ENCODE measurements around the gene ANKRD11. TPM values are rescaled to one million over a fixed set of nuclear protein-coding genes. Genes with fewer than 3 reads are reported as not detected.
"Not testable (repeated sequence)": the region's sequence is repeated elsewhere in the genome, so short reads cannot be mapped to it uniquely, and the experiment has no call there.

The ANKRD11 gene
- polyA plus RNA-seq, 3 donors from 2014 or later, result 3.7 to 14.3 (median 8.5) TPM

GRCh38 chr16:89437251-89437987 lies 52.9 kb downstream of the ANKRD11 start:
- peaks cover 0 to 4% (median 0%) of the 10 kb centered on the region in 6 donors for H3K9me3 Mint-ChIP-seq
- no peaks in the 10 kb centered on the region for H3K36me3 Mint-ChIP-seq
- no peak for DNase-seq
- H3K4me1 Mint-ChIP-seq, result peaks cover 37 to 85% of the 10 kb centered on the region in 2 donors
- peak overlapping the region in 4 of 5 donors; percentile 36 to 54 (median 46) for H3K4me3 Mint-ChIP-seq
- H3K27me3 Mint-ChIP-seq (ENCODE audit: low read depth in 3 of 3), result peaks cover 14 to 25% (median 19%) of the 10 kb centered on the region in 3 donors
- H3K27ac Mint-ChIP-seq, result peak overlapping the region in 4 of 6 donors; percentile 54 to 79 (median 68)

GRCh38 chr16:89436366-89436765 lies 54.0 kb downstream of the ANKRD11 start:
- peak overlapping the region in 2 of 5 donors; percentile 16 to 86 for H3K4me3 Mint-ChIP-seq

GRCh38 chr16:89435059-89435458 lies 55.3 kb downstream of the ANKRD11 start:
- H3K27ac Mint-ChIP-seq, result peak overlapping the region; percentile 55 to 89 (median 80)
- not testable (repeated sequence) for DNase-seq, H3K36me3 Mint-ChIP-seq, H3K9me3 Mint-ChIP-seq
- peaks cover 13 to 63% of the 10 kb centered on the region in 2 donors for H3K4me1 Mint-ChIP-seq
- H3K4me3 Mint-ChIP-seq, result peak overlapping the region; percentile 77 to 86 (median 81)
- peaks cover 8 to 17% (median 8%) of the 10 kb centered on the region in 3 donors for H3K27me3 Mint-ChIP-seq (ENCODE audit: low read depth in 3 of 3)

More at GRCh38 chr16:89436366-89436765, 54.0 kb downstream of the ANKRD11 start:
- Mint-ChIP-seq H3K27ac (peak overlapping the region in 3 of 6 donors; percentile 9 to 88 (median 18)), H3K9me3 (peaks cover 0 to 4% (median 0%) of the 10 kb centered on the region in 6 donors), H3K36me3 (no peaks in the 10 kb centered on the region), H3K27me3 (ENCODE audit: low read depth in 3 of 3) (peaks cover 12 to 25% (median 13%) of the 10 kb centered on the region in 3 donors), H3K4me1 (peaks cover 26 to 76% of the 10 kb centered on the region in 2 donors)
- DNase-seq, result no peak

- peaks cover 0 to 4% (median 0%) of the 10 kb centered on the region in 6 donors for H3K9me3 Mint-ChIP-seq
- peaks cover 7 to 58% of the 10 kb centered on the region in 2 donors for H3K4me1 Mint-ChIP-seq
- peaks cover 8 to 14% (median 8%) of the 10 kb centered on the region in 3 donors for H3K27me3 Mint-ChIP-seq (ENCODE audit: low read depth in 3 of 3)
- no peak for DNase-seq
- peak overlapping the region in 5 of 6 donors; percentile 1 to 88 (median 45) for H3K27ac Mint-ChIP-seq
- H3K4me3 Mint-ChIP-seq, result peak overlapping the region; percentile 3 to 56 (median 46)
- H3K36me3 Mint-ChIP-seq, result peaks cover 0 to 4% (median 0%) of the 10 kb centered on the region in 3 donors
Observed at GRCh38 chr16:89434490-89434889, 55.9 kb downstream of the ANKRD11 start.

GRCh38 chr16:89433363-89433984 lies 56.9 kb downstream of the ANKRD11 start:
- H3K4me3 Mint-ChIP-seq, result peak overlapping the region in 1 of 5 donors; percentile 16
- H3K27ac Mint-ChIP-seq, result not testable (repeated sequence)
- H3K4me1 Mint-ChIP-seq, result peaks cover 0 to 47% of the 10 kb centered on the region in 2 donors

GRCh38 chr16:89431630-89432029 lies 58.7 kb downstream of the ANKRD11 start:
- peaks cover 0 to 5% (median 4%) of the 10 kb centered on the region in 3 donors for H3K36me3 Mint-ChIP-seq
- peaks cover 0 to 2% (median 0%) of the 10 kb centered on the region in 6 donors for H3K9me3 Mint-ChIP-seq
- no peak overlapping the region for H3K27ac Mint-ChIP-seq
- H3K27me3 Mint-ChIP-seq (ENCODE audit: low read depth in 3 of 3), result peaks cover 8 to 10% (median 8%) of the 10 kb centered on the region in 3 donors
- H3K4me1 Mint-ChIP-seq, result peaks cover 11 to 38% of the 10 kb centered on the region in 2 donors
- H3K4me3 Mint-ChIP-seq, result no peak overlapping the region
- no peak for DNase-seq

More at GRCh38 chr16:89433363-89433984, 56.9 kb downstream of the ANKRD11 start:
- not testable (repeated sequence) for H3K36me3 Mint-ChIP-seq, H3K9me3 Mint-ChIP-seq, DNase-seq
- H3K27me3 Mint-ChIP-seq (ENCODE audit: low read depth in 3 of 3), result peaks cover 8 to 12% (median 8%) of the 10 kb centered on the region in 3 donors

GRCh38 chr16:89431158-89431584 lies 59.2 kb downstream of the ANKRD11 start:
- Mint-ChIP-seq H3K27ac (no peak overlapping the region), H3K27me3 (ENCODE audit: low read depth in 3 of 3) (peaks cover 8 to 10% (median 8%) of the 10 kb centered on the region in 3 donors), H3K4me3 (no peak overlapping the region), H3K9me3 (peaks cover 0 to 2% (median 0%) of the 10 kb centered on the region in 6 donors), H3K36me3 (peaks cover 4 to 9% (median 4%) of the 10 kb centered on the region in 3 donors), H3K4me1 (peaks cover 16 to 39% of the 10 kb centered on the region in 2 donors)
- no peak for DNase-seq

GRCh38 chr16:89430436-89431157 lies 59.8 kb downstream of the ANKRD11 start:
- Mint-ChIP-seq H3K4me3 (peak overlapping the region in 2 of 5 donors; percentile 33 to 42), H3K4me1 (peaks cover 22 to 39% of the 10 kb centered on the region in 2 donors), H3K27me3 (ENCODE audit: low read depth in 3 of 3) (peaks cover 4 to 10% (median 7%) of the 10 kb centered on the region in 3 donors), H3K27ac (peak overlapping the region in 2 of 6 donors; percentile 20 to 59), H3K36me3 (peaks cover 4 to 9% (median 4%) of the 10 kb centered on the region in 3 donors), H3K9me3 (peaks cover 0 to under 1% (median 0%) of the 10 kb centered on the region in 6 donors)
- DNase-seq, result no peak

GRCh38 chr16:89428605-89429004 lies 61.8 kb downstream of the ANKRD11 start:
- Mint-ChIP-seq H3K36me3 (peaks cover 4 to 14% (median 13%) of the 10 kb centered on the region in 3 donors), H3K27me3 (ENCODE audit: low read depth in 3 of 3) (peaks cover 0 to 11% (median 5%) of the 10 kb centered on the region in 3 donors), H3K4me1 (peaks cover 39 to 42% of the 10 kb centered on the region in 2 donors)
- not testable (repeated sequence) for H3K9me3 Mint-ChIP-seq, H3K27ac Mint-ChIP-seq, H3K4me3 Mint-ChIP-seq, DNase-seq

- peak overlapping the region in 4 of 6 donors; percentile 1 to 71 (median 32) for H3K27ac Mint-ChIP-seq
- DNase-seq, result no peak
- peaks cover 54 to 58% of the 10 kb centered on the region in 2 donors for H3K4me1 Mint-ChIP-seq
- peaks cover 3 to 21% (median 12%) of the 10 kb centered on the region in 3 donors for H3K27me3 Mint-ChIP-seq (ENCODE audit: low read depth in 3 of 3)
- H3K4me3 Mint-ChIP-seq, result peak overlapping the region in 2 of 5 donors; percentile 48 to 50
- H3K36me3 Mint-ChIP-seq, result peaks cover 4 to 14% (median 13%) of the 10 kb centered on the region in 3 donors
- no peaks in the 10 kb centered on the region for H3K9me3 Mint-ChIP-seq
Observed at GRCh38 chr16:89426736-89427530, 63.4 kb downstream of the ANKRD11 start.

- peak overlapping the region in 1 of 6 donors; percentile 24 for H3K27ac Mint-ChIP-seq
- peak overlapping the region in 2 of 5 donors; percentile 9 to 21 for H3K4me3 Mint-ChIP-seq
- peaks cover 8 to 23% (median 13%) of the 10 kb centered on the region in 3 donors for H3K27me3 Mint-ChIP-seq (ENCODE audit: low read depth in 3 of 3)
- no peaks in the 10 kb centered on the region for H3K9me3 Mint-ChIP-seq
- DNase-seq, result no peak
- H3K36me3 Mint-ChIP-seq, result peaks cover under 1 to 14% (median 13%) of the 10 kb centered on the region in 3 donors
- H3K4me1 Mint-ChIP-seq, result peaks cover 62 to 69% of the 10 kb centered on the region in 2 donors
Observed at GRCh38 chr16:89425523-89425922, 64.8 kb downstream of the ANKRD11 start.

GRCh38 chr16:89423681-89424260 lies 66.6 kb downstream of the ANKRD11 start:
- no peak for DNase-seq
- peak overlapping the region in 5 of 6 donors; percentile 78 to 90 (median 89) for H3K27ac Mint-ChIP-seq
- no peaks in the 10 kb centered on the region for H3K9me3 Mint-ChIP-seq
- H3K4me1 Mint-ChIP-seq, result peaks cover 75 to 84% of the 10 kb centered on the region in 2 donors
- H3K36me3 Mint-ChIP-seq, result peaks cover 0 to 14% (median 13%) of the 10 kb centered on the region in 3 donors
- H3K27me3 Mint-ChIP-seq (ENCODE audit: low read depth in 3 of 3), result peaks cover 9 to 29% (median 13%) of the 10 kb centered on the region in 3 donors
- H3K4me3 Mint-ChIP-seq, result peak overlapping the region; percentile 66 to 81 (median 75)
